LNCaP clone FGC (cell line): ENCODE measurements around the gene SMAD2.

ENCODE experiments used
- DNase-seq: peaks from one replicate; pipeline ENCODE4 v3.0.0-alpha.2; 2011; ENCODE audit warnings: low read depth
- H3K4me3 ChIP-seq: 2 replicates; pipeline ENCODE4 v1.5.1; 2011; ENCODE audit warnings: mild to moderate bottlenecking, low read depth, low read length, control low read depth
- CTCF ChIP-seq: IDR thresholded peaks from 2 replicates; pipeline ENCODE4 v1.5.1; 2012; ENCODE audit warnings: mild to moderate bottlenecking; ENCODE audit not compliant: control insufficient read depth, insufficient read depth; ENCODE audit errors: extremely low read depth

SMAD2 gene

GRCh38 chr18:47800756-47801155 is 129.7 kb downstream of the SMAD2 start:
- DNase-seq: no peak
- H3K4me3 ChIP-seq: no peak overlapping the region
- no peak for TF ChIP-seq CTCF

GRCh38 chr18:47800248-47800647 is 130.2 kb downstream of the SMAD2 start:
- TF ChIP-seq CTCF: no peak
- no peak for DNase-seq
- no peak overlapping the region for H3K4me3 ChIP-seq

- TF ChIP-seq CTCF: no peak
- DNase-seq: no peak
- H3K4me3 ChIP-seq: no peak overlapping the region
Observed at GRCh38 chr18:47799376-47799775, 131.1 kb downstream of the SMAD2 start.

GRCh38 chr18:47798366-47798765 is 132.1 kb downstream of the SMAD2 start:
- no peak for TF ChIP-seq CTCF
- H3K4me3 ChIP-seq: no peak overlapping the region
- no peak for DNase-seq

- H3K4me3 ChIP-seq: no peak overlapping the region
- DNase-seq: no peak
- no peak for TF ChIP-seq CTCF
Observed at GRCh38 chr18:47797126-47797525, 133.3 kb downstream of the SMAD2 start.

GRCh38 chr18:47795434-47795814 is 135.0 kb downstream of the SMAD2 start:
- TF ChIP-seq CTCF: no peak
- H3K4me3 ChIP-seq: no peak overlapping the region
- no peak for DNase-seq

- TF ChIP-seq CTCF: no peak
- H3K4me3 ChIP-seq: no peak overlapping the region
- DNase-seq: no peak
Observed at GRCh38 chr18:47794725-47795433, 135.6 kb downstream of the SMAD2 start.
